Measurements from ENCODE around the gene LRRC49.

The LRRC49 gene

GRCh38 chr15:71093054-71094024, 200.7 kb downstream of the LRRC49 start:
- TF ChIP-seq REST (IDR thresholded peaks at IDR 0.05; ENCODE audit: insufficient read depth in 1 of 2, low read depth in 2 of 2, low read length in 2 of 2) (no peak), TAF1 (IDR thresholded peaks at IDR 0.05; ENCODE audit: borderline replicate concordance, insufficient read depth, low read length) (no peak), FOXP2 (optimal IDR thresholded peaks at IDR 0.05; ENCODE audit: borderline replicate concordance, extremely low read depth, extremely low read length, insufficient read depth) (no peak), POLR2AphosphoS5 (IDR thresholded peaks at IDR 0.05; ENCODE audit: low read depth, low read length) (no peak), SIN3A (IDR thresholded peaks at IDR 0.05; ENCODE audit: borderline replicate concordance, insufficient read depth, low read length) (no peak)

GRCh38 chr15:71094137-71094536, 201.5 kb downstream of the LRRC49 start:
- no peak for TF ChIP-seq TAF1 (IDR thresholded peaks at IDR 0.05; ENCODE audit: borderline replicate concordance, insufficient read depth, low read length)
- no peak for TF ChIP-seq FOXP2 (optimal IDR thresholded peaks at IDR 0.05; ENCODE audit: borderline replicate concordance, extremely low read depth, extremely low read length, insufficient read depth)
- no peak for TF ChIP-seq POLR2AphosphoS5 (IDR thresholded peaks at IDR 0.05; ENCODE audit: low read depth, low read length)
- no peak for TF ChIP-seq REST (IDR thresholded peaks at IDR 0.05; ENCODE audit: insufficient read depth in 1 of 2, low read depth in 2 of 2, low read length in 2 of 2)
- no peak for TF ChIP-seq SIN3A (IDR thresholded peaks at IDR 0.05; ENCODE audit: borderline replicate concordance, insufficient read depth, low read length)

DNA sequence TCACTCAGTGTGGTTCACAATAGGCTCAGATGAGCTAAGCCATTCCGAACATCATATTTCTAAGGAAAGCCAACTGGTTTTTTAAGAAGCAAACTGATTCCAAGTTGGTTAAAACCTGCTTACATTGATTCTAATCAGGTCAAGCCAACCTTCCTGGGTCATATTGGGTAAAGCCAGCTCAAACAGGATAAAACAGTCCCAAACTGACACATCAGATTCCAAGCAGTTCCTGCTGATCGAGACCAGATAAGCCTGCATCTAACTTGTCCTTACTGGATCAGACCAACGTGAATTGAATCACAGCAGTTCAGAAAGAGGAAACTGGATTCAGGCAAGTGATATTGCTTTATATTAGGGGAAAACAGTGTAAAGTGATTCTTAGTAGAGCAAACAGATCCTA, 204.1 kb downstream of the LRRC49 start:
- TF ChIP-seq FOXP2 (optimal IDR thresholded peaks at IDR 0.05; ENCODE audit: borderline replicate concordance, extremely low read depth, extremely low read length, insufficient read depth) (no peak), REST (IDR thresholded peaks at IDR 0.05; ENCODE audit: insufficient read depth in 1 of 2, low read depth in 2 of 2, low read length in 2 of 2) (no peak), SIN3A (IDR thresholded peaks at IDR 0.05; ENCODE audit: borderline replicate concordance, insufficient read depth, low read length) (no peak), POLR2AphosphoS5 (IDR thresholded peaks at IDR 0.05; ENCODE audit: low read depth, low read length) (no peak), TAF1 (IDR thresholded peaks at IDR 0.05; ENCODE audit: borderline replicate concordance, insufficient read depth, low read length) (no peak)

DNA sequence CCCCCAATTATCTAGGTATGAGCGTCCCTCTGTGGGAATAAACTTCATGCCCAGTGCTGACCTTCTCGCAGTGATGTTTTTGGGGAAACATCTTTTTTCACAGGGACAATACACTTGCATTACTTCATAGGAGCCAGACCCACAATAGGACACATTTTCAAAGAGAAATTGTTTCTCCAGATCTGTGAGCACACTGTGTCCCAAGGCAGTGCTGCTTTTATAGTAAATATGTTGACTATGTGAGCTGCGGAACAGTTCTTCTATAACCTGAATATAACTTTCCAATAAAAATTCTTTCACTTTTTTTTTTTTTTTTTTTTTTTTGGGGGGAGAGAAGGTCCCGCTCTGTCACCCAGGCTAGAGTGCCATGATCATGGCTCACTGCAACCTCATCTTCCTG, 205.3 kb downstream of the LRRC49 start:
- TF ChIP-seq FOXP2 (optimal IDR thresholded peaks at IDR 0.05; ENCODE audit: borderline replicate concordance, extremely low read depth, extremely low read length, insufficient read depth) (no peak), SIN3A (IDR thresholded peaks at IDR 0.05; ENCODE audit: borderline replicate concordance, insufficient read depth, low read length) (no peak), TAF1 (IDR thresholded peaks at IDR 0.05; ENCODE audit: borderline replicate concordance, insufficient read depth, low read length) (no peak), REST (IDR thresholded peaks at IDR 0.05; ENCODE audit: insufficient read depth in 1 of 2, low read depth in 2 of 2, low read length in 2 of 2) (no peak), POLR2AphosphoS5 (IDR thresholded peaks at IDR 0.05; ENCODE audit: low read depth, low read length) (no peak)
